HPDE6-E6E7 (cell line): Measurements from ENCODE around the gene TPM3.
"Not testable (repeated sequence)": the region's sequence is repeated elsewhere in the genome, so short reads cannot be mapped to it uniquely, and the experiment has no call there.

Experiments
- DNase-seq: peaks from one replicate; pipeline ENCODE4 v3.0.0; 2011; ENCODE audit warnings: missing footprints; ENCODE audit errors: extremely low spot score

TPM3 gene

DNA sequence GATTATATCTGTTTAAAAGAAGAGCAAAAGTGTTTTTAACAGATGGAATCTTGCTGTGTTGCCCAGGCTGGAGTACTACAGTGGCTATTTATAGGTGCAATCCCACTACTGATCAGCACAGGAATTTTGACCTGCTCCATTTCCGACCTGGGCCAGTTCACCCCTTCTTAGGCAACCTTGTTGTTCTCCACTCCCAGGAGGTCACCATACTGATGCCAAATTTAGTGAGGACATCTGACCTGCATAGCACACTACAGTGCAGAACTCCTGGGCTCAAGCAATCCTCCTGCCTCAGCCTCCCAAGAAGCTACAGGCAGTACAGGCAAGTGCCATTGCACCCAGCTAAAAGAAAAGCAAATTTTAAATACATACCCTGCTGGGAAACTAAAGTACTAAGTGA lies 25.7 kb downstream of the TPM3 start:
- no peak for DNase-seq

DNA sequence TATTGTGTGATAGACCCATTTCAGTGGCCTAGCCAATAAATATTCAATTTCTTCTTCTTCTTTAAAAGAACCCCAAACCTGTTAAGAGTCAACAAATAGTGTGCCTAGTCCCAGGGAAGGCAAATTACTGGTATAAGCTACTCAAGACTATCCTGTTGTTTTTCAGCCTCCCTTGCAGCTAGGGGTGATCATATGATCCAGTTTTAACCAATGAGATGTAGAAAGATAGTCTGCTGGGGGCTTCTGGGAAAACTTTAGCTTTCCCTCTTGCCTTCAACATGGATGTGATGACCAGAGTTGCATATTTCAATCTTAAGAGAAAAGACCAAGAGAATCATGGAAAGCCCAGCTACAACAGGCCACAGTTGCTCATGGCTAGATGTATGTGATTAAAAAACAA lies 32.3 kb downstream of the TPM3 start:
- no peak for DNase-seq

DNA sequence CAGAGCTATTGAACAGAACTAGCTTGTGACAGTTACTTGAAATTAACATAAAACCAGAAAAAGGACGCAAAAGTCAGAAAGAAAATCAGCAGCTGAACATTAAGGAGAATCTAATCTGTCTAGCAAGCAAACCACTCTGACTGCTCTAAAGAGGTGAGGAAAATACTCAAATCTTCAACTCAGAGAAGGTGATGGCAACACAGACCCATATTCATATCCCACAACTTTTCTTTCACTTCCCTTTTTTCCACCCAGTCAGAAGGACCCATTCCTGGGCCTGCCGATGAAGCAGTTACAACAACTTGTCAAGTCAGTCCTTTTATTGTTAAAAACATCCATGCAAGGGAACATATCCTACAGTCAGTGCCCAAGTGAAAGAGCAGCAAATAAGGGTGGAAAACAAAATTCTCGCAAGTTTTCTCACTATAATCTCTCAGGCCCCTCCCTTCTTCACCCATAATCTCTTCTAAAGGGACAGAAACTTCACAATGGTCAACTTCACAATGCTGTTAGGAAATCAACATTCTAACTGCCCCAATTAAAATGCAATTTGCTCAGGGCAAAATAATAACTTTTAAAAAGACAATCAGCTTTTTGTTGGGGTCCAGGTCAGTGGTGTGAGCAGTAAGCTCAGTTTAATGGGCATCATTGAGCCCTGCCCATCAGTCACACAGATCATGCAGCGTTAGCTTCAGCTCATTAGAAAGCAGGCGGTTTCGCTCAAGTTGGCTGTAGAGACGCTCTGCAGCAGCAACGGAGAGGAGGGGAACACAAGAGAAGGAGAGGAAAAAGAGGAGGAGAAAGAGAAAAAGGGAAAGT lies 33.4 kb downstream of the TPM3 start:
- DNase-seq = no peak

DNA sequence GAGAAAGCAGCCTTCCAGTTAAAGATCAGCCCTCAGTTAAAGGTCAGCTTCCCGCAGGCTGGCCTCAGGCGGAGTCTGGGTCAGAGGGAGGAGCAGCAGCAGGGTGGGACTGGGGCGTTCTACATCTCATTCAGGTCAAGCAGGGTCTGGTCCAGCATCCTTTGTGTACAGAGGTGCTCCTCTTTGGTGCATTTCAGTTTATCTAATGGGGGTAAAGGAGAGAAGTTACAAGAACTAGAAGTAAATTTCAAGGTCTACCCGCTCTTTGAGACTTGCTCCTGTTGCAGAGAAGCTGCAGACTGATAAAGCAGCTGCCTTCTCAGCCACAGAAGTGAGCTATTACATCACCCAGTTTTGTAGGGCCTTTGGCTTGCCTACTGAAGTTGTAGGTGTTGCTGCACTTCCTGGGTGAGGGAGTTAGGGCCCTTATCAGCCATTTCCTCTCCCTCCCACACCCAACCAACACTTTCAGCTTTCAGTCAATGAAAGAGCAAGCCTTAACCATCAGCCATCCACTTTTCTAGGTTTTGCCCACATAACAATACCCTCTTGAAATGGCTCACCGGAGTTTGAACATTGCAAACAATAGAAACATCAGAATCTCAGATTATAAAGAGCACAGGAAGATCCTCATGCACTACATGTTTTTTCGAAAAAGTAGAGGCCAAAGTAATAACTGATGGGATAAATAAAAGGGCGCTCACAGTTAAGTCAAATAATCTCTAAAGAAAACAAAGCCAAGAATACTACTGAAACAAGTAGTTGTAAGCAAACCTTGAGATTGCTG lies 34.2 kb downstream of the TPM3 start:
- no peak for DNase-seq

DNA sequence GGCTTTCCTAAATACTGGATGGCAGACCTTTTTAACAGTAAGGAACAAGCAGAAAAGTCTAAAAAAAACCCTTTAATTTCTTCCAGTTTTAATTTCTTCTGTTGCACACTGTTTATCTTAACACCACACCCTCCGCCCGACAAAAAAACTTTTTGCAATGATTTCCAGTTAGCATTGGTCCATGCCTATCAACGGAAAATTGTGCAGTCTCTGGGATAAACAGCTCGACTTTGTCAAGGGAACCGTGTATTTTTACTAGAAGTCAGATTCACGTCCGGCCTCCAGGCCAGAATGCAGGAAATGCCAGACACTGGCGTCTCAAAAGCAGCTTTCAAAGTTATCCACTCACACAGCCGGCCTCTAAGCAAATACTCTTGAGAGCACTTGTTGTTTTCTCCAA lies 36.6 kb downstream of the TPM3 start:
- DNase-seq = no peak

DNA sequence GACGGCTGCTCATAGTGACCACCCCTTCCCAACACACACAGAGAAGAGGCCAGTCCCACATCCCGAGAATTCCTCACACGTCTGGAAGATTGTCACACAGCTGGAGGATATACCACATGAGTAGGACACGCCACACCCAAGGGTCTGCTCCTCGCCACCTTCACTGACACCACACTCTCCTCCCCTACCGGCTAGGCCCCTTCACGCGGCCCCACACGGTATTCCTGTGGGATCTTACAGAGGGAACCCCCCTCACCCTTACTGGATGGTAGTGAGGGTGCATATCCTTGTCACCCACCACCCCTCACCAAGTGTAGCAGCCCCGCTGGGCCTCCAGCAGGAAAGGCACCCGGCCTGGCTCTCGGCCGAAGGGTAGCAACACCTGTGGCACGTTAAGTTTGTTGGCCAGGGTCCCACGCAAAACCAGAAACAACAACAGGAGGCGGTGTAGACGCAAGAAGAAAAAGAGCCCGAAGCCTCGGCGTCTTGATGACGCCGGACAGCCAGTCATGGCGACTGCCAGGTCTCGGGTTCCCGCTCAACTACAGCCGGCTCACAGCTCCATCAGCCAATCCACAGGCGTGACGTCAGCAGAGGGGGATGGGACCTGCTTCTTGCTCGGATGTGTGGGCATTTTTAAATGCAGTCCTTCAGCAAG lies 37.2 kb downstream of the TPM3 start, which contains the start of gene NUP210L:
Gene NUP210L, minus strand, starts transcription at position 540 of the 658 bp plus-strand sequence.
- no peak for DNase-seq

DNA sequence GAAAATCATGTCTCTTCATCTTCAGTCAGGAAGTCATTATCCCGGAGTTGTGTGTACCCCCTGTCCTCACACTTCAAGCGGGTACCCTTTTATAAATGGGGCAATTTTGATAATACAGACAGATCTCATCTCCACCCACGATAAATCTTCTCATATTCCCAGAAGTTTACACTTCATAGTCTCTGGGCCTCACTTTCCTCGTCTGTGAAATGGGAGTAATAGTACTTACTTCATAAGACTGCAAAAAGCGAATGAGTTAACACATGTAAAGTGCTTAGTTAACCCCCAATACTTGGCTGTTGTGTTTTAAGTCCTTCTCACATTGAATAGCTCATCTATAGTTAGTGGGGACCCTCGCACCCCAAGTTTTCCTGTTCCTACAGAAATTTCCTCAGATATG lies 37.8 kb downstream of the TPM3 start:
- no peak for DNase-seq

DNA sequence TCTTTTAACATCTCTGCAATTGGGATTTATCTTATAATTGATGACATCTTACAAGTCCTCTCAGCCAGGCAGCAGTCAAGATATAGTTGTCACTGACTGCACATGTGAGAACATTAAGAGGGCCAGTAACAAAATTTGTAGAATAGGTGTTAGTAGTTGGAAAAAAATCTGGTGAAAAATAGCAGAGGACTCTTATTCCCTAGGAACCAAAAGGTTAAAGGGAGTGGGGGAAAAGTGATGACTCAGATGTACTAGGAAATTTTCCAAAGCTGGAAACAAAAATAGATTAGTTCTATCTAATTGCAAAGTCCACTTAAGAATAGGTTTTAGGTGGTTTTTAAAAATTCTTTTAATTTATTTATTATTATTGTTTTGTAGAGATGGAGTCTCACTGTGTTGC lies 40.6 kb downstream of the TPM3 start:
- no peak for DNase-seq

DNA sequence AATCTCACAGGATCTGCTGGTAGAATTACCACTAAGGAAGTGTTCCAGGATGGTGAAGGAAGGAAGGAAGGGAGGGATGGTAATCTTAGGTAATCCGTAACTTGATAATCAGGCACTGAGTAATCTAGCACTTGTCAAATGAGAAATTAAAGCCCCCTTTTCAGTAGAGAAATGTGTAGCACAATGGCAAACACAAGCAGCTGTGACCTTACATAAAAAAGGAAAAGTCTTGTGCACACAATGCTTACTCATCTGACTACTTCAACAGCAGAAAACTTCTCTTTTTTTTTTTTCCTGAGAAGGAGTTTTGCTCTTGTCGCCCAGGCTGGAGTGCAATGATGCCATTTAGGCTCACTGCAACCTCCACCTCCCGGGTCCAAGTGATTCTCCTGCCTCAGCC lies 43.1 kb downstream of the TPM3 start:
- DNase-seq = no peak

DNA sequence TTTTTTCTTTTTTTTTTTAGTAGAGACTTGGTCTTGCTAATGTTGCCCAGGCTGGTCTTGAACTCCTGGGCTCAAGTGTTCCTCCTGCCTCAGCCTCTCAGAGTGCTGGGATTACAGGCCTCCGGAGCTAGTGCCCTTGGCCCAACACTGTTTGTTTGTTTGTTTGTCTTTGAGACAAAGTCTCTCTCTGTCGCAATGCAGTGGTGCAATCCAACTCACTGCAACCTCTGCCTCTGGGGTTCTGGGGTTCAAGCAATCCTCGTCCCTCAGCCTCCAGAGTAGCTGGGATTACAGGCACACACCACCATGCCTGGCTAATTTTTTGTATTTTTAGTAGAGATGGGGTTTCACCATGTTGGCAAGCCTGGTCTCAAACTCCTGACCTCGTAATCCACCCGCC lies 44.4 kb downstream of the TPM3 start:
- not testable (repeated sequence) for DNase-seq

DNA sequence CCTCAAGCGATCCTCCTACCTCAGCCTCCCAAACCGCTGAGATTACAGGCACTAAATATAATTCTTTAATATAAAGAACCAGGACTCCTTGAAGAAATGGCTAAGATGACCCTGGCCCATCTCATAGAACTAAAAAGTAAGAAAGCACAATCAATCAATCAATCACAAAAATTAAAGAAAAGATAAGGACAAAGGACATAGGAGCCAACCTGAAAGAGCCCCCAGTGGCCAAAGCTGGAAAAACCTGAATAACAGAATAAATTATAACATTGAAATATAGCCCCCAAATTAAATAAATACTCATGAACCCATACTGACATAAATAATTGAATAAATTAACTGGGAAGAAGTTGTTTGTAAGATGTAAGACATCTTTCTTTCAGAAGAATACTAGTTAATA lies 45.9 kb downstream of the TPM3 start:
- DNase-seq = no peak

DNA sequence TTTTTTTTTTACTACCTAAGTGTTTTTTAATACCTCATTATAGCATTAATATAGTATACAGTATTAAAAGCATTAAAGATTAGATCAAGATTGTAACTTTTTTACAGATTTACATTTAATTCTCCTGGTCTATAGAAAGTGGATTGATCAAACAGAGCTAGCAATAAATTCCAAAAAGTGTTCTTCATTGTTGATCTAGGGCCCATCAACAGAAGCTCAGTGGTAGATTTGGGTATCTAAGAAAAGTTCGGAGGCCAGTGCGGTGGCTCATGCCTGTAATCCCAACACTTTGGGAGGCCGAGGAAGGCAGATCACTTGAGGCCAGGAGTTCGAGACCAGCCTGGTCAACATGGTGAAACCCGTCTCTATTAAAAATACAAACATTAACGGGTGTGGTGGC lies 49.5 kb downstream of the TPM3 start:
- DNase-seq = no peak

DNA sequence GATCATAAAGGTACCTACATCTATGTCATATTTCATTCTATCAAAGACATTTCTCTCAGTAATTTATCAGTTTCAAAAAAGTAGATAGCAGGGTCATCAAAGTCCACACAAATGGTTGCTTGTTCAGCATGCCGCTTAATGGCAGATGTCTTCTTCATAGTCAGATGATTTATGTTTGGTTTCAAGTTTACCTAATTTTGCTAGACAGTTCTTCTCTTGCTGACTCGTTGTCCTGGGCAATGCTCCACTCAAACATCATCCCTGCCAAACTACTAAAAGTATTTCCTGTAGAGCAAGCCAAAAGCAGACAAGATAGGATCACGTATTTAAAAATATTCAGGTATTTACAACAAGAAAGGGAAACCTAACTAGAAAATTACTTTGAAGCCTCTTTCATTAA lies 50.7 kb downstream of the TPM3 start:
- DNase-seq = no peak

DNA sequence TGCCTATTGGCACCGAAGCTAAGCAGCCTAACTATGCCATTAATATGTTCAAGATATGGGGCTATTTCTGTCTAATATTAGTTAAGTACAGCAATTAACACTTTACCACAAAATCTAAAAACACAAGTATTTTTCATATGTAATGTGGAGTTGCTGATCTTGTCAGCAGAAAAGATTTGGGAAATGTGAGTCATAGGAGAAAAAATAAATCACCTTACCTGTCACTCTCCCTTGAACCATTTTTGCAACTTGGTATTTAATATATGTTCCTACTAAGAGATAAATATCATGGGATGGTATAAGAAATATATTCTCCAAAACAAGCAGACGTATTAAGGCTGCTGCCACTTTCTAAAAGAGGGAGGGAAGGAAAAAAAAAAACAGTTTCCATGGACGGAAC lies 54.0 kb downstream of the TPM3 start:
- DNase-seq = no peak

DNA sequence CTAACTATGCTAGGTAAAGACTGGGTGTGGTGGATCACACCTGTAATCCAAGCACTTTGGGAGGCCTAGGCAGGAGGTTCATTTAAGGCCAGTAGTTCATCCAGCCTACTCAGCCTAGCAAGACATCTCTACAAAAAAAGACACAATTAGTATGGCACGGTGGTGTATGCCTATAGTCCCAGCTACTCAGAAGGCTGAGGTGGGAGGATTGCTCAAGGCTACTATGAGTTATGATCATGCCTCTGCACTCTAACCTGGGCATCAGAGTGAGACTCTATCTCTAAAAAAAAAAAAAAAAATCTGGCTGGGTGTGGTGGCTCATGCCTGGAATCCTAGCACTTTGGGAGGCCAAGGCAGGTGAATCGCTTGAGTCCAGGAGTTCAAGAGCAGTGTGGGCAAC lies 58.6 kb downstream of the TPM3 start:
- no peak for DNase-seq

DNA sequence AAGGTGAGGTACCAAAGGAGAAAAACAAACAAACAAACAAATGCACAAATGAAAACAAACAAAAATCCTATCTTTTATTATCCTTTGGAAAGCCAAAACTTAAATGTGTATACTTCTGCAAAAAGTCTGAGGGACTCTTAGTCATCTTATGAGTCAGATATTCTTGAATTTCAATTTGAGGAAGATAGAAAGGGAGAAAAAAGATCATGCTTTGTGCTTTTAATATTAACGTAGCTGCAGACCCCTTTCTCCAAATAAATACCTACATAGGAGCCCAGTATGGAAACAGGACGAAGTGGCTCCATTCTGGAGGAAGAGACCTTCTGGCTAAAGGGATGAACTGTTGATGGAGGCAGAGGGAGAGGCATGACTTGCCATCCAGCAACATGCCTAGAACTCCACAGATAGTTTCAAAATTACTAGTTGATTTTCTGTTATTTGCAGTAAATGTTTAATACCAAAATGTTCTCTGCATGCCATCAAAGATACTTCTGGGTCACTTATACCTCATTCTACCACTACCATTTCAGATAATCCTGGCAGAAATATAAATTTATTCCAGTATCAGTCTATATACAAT lies 62.4 kb downstream of the TPM3 start:
- DNase-seq = no peak

DNA sequence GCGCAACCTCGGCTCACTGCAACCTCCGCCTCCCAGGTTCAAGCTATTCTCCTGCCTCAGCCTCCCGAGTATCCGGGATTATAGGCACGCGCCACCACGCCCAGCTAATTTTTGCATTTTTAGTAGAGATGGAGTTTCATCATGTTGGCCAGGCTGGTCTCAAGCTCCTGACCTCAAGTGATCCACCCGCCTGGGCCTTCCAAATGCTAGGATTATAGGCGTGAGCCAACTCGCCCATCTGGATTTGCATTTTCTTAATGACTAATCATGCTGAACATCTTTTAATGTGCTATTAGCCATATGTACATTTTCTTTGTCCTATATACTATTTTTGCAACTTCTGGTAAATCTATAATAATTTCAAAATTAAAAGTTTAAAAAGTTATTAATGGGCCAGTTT lies 68.7 kb downstream of the TPM3 start:
- not testable (repeated sequence) for DNase-seq

DNA sequence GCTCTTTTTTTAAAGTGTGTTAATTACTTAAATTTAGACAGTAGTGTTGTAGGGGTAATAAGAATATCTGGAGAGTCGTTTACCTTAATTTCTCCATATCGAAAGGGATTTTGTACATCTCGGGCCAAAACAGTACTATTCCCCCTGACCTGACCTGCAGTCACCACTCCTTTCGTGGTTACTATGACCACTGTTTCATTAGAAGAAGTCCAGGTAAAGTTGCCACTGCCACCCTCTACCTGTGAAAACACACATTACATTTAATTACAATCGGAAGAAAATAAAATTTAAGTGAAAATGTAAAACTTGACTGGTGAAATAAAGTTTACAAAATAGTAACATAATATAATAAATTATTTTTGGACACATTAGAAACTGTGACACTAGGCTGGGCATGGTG lies 74.3 kb downstream of the TPM3 start:
- DNase-seq = no peak

DNA sequence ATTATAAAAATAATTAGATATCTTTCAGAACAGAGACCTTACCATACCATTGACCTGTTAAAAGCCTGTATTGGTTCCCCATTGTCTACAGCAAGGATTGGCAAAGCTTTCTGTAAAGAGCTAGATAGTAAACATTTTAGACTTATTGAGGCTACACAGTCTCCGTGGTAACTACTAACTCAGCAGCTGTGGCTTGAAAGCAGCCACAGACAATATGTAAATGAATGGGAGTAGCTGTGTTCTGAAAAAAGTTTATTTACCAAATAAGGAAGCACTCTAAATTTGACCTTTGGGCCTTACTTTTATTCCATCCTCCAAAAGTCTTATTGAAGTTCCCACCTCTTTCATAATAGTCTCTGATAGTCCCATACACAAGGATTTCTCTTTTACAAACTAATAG lies 76.7 kb downstream of the TPM3 start:
- DNase-seq = no peak
